ENCODE results near the gene FSTL1. TPM values are rescaled to one million over a fixed set of nuclear protein-coding genes. Genes with fewer than 3 reads are reported as not detected.

The FSTL1 gene
- total and polyA plus RNA-seq, 2 experiments from 2014 or later = 50.8 to 258 TPM

DNA sequence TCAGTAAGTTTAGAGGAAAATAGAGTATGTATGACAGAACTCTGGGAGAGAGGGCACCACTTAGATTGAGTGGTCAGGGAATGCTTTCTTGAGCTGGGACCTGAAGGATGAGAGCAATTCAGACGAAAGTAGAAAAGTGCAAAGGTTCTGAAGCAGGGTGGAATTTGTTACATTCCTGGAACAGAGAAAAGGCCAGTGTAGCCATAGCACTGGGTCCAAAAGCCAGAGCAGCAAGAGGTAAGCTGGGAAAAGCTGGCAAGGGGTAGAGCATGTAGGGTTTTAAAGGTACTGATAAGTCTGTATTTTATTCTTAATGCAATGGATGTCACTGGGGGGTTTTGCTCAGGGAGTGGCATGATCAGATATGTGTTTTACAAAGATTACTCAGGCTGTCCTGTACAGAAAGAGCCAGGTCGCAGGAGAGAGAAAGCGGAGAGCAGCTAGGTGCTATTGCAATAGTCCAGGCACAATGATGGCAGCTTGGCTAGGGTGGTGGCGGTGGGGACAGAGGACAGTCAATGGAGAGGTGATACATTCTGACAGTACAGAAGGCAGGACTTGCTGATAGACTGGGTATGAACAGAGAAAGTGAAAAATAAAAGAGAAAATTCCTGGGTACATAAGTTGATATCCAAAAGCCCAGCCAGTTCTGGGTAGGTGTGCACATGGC, 17.0 kb downstream of the FSTL1 start:
- Mint-ChIP-seq H3K4me3 (no peak overlapping the region), H3K27me3 (ENCODE audit: insufficient read depth, low read depth, poor library complexity) (peaks cover 1% of the 10 kb centered on the region), H3K27ac (peak overlapping the region; percentile 32), H3K9me3 (no peaks in the 10 kb centered on the region; the same call in 2 of the 3 replicates), H3K4me1 (peaks cover 65% of the 10 kb centered on the region), H3K36me3 (ENCODE audit: low read depth) (peaks cover 61% of the 10 kb centered on the region)
- Histone ChIP-seq H3K4me3 (no peak overlapping the region), H3K36me3 (ENCODE audit: insufficient read depth) (peaks cover 17% of the 10 kb centered on the region; the same call in 1 of the 2 replicates), H4K20me1 (replicated peaks; ENCODE audit: insufficient read depth) (peaks cover 7% of the 10 kb centered on the region), H3K9me2 (ENCODE audit: insufficient read depth) (no peaks in the 10 kb centered on the region), H3K4me2 (no peak overlapping the region), H3K27me3 (ENCODE audit: insufficient read depth) (no peaks in the 10 kb centered on the region), H3F3A (replicated peaks; ENCODE audit: low read depth) (no peaks in the 10 kb centered on the region), H3K79me2 (replicated peaks; ENCODE audit: insufficient read depth) (peaks cover 66% of the 10 kb centered on the region), H3K4me1 (ENCODE audit: insufficient read depth) (peaks cover 31% of the 10 kb centered on the region), H3K27ac (ENCODE audit: low read depth) (peak overlapping the region; percentile 35; the same call in 1 of the 2 replicates), H2AFZ (no peak overlapping the region)
- TF ChIP-seq EZH2 (IDR thresholded peaks at IDR 0.05; ENCODE audit: low read depth, unreplicated experiment) (no peak), POLR2AphosphoS5 (IDR thresholded peaks at IDR 0.05; ENCODE audit: low read depth) (no peak), STAT1 (IDR thresholded peaks at IDR 0.05; ENCODE audit: unreplicated experiment) (no peak), JUNB (IDR thresholded peaks at IDR 0.05; ENCODE audit: unreplicated experiment) (no peak), CREB1 (CRISPR knock-in tag; IDR thresholded peaks at IDR 0.05; ENCODE audit: low read depth) (no peak), ZNF331 (CRISPR knock-in tag; IDR thresholded peaks at IDR 0.05; ENCODE audit: low read depth) (no peak), NANOG (IDR thresholded peaks at IDR 0.05; ENCODE audit: borderline replicate concordance) (no peak), ZNF114 (CRISPR knock-in tag; IDR thresholded peaks at IDR 0.05) (no peak), EZH2phosphoT487 (IDR thresholded peaks at IDR 0.05; ENCODE audit: unreplicated experiment) (no peak)
- TF ChIP-seq, protein P1, sequence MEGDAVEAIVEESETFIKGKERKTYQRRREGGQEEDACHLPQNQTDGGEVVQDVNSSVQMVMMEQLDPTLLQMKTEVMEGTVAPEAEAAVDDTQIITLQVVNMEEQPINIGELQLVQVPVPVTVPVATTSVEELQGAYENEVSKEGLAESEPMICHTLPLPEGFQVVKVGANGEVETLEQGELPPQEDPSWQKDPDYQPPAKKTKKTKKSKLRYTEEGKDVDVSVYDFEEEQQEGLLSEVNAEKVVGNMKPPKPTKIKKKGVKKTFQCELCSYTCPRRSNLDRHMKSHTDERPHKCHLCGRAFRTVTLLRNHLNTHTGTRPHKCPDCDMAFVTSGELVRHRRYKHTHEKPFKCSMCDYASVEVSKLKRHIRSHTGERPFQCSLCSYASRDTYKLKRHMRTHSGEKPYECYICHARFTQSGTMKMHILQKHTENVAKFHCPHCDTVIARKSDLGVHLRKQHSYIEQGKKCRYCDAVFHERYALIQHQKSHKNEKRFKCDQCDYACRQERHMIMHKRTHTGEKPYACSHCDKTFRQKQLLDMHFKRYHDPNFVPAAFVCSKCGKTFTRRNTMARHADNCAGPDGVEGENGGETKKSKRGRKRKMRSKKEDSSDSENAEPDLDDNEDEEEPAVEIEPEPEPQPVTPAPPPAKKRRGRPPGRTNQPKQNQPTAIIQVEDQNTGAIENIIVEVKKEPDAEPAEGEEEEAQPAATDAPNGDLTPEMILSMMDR (conservative IDR thresholded peaks at IDR 0.05; ENCODE audit: low read depth in 2 of 2) = no peak
- TF ChIP-seq, protein P2, sequence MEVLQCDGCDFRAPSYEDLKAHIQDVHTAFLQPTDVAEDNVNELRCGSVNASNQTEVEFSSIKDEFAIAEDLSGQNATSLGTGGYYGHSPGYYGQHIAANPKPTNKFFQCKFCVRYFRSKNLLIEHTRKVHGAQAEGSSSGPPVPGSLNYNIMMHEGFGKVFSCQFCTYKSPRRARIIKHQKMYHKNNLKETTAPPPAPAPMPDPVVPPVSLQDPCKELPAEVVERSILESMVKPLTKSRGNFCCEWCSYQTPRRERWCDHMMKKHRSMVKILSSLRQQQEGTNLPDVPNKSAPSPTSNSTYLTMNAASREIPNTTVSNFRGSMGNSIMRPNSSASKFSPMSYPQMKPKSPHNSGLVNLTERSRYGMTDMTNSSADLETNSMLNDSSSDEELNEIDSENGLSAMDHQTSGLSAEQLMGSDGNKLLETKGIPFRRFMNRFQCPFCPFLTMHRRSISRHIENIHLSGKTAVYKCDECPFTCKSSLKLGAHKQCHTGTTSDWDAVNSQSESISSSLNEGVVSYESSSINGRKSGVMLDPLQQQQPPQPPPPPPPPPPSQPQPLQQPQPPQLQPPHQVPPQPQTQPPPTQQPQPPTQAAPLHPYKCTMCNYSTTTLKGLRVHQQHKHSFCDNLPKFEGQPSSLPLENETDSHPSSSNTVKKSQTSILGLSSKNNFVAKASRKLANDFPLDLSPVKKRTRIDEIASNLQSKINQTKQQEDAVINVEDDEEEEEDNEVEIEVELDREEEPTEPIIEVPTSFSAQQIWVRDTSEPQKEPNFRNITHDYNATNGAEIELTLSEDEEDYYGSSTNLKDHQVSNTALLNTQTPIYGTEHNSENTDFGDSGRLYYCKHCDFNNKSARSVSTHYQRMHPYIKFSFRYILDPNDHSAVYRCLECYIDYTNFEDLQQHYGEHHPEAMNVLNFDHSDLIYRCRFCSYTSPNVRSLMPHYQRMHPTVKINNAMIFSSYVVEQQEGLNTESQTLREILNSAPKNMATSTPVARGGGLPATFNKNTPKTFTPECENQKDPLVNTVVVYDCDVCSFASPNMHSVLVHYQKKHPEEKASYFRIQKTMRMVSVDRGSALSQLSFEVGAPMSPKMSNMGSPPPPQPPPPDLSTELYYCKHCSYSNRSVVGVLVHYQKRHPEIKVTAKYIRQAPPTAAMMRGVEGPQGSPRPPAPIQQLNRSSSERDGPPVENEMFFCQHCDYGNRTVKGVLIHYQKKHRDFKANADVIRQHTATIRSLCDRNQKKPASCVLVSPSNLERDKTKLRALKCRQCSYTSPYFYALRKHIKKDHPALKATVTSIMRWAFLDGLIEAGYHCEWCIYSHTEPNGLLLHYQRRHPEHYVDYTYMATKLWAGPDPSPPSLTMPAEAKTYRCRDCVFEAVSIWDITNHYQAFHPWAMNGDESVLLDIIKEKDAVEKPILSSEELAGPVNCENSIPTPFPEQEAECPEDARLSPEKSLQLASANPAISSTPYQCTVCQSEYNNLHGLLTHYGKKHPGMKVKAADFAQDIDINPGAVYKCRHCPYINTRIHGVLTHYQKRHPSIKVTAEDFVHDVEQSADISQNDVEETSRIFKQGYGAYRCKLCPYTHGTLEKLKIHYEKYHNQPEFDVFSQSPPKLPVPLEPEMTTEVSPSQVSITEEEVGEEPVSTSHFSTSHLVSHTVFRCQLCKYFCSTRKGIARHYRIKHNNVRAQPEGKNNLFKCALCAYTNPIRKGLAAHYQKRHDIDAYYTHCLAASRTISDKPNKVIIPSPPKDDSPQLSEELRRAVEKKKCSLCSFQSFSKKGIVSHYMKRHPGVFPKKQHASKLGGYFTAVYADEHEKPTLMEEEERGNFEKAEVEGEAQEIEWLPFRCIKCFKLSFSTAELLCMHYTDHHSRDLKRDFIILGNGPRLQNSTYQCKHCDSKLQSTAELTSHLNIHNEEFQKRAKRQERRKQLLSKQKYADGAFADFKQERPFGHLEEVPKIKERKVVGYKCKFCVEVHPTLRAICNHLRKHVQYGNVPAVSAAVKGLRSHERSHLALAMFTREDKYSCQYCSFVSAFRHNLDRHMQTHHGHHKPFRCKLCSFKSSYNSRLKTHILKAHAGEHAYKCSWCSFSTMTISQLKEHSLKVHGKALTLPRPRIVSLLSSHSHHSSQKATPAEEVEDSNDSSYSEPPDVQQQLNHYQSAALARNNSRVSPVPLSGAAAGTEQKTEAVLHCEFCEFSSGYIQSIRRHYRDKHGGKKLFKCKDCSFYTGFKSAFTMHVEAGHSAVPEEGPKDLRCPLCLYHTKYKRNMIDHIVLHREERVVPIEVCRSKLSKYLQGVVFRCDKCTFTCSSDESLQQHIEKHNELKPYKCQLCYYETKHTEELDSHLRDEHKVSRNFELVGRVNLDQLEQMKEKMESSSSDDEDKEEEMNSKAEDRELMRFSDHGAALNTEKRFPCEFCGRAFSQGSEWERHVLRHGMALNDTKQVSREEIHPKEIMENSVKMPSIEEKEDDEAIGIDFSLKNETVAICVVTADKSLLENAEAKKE (CRISPR knock-in tag; IDR thresholded peaks at IDR 0.05) = no peak
- TF ChIP-seq, protein P3, sequence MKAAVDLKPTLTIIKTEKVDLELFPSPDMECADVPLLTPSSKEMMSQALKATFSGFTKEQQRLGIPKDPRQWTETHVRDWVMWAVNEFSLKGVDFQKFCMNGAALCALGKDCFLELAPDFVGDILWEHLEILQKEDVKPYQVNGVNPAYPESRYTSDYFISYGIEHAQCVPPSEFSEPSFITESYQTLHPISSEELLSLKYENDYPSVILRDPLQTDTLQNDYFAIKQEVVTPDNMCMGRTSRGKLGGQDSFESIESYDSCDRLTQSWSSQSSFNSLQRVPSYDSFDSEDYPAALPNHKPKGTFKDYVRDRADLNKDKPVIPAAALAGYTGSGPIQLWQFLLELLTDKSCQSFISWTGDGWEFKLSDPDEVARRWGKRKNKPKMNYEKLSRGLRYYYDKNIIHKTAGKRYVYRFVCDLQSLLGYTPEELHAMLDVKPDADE (IDR thresholded peaks at IDR 0.05) = no peak
- TF ChIP-seq, protein P4, sequence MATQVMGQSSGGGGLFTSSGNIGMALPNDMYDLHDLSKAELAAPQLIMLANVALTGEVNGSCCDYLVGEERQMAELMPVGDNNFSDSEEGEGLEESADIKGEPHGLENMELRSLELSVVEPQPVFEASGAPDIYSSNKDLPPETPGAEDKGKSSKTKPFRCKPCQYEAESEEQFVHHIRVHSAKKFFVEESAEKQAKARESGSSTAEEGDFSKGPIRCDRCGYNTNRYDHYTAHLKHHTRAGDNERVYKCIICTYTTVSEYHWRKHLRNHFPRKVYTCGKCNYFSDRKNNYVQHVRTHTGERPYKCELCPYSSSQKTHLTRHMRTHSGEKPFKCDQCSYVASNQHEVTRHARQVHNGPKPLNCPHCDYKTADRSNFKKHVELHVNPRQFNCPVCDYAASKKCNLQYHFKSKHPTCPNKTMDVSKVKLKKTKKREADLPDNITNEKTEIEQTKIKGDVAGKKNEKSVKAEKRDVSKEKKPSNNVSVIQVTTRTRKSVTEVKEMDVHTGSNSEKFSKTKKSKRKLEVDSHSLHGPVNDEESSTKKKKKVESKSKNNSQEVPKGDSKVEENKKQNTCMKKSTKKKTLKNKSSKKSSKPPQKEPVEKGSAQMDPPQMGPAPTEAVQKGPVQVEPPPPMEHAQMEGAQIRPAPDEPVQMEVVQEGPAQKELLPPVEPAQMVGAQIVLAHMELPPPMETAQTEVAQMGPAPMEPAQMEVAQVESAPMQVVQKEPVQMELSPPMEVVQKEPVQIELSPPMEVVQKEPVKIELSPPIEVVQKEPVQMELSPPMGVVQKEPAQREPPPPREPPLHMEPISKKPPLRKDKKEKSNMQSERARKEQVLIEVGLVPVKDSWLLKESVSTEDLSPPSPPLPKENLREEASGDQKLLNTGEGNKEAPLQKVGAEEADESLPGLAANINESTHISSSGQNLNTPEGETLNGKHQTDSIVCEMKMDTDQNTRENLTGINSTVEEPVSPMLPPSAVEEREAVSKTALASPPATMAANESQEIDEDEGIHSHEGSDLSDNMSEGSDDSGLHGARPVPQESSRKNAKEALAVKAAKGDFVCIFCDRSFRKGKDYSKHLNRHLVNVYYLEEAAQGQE (IDR thresholded peaks at IDR 0.05; ENCODE audit: unreplicated experiment) = no peak
- ATAC-seq (no peak), DNase-seq (ENCODE audit: low spot score) (no peak)

All from GM23338 (cell line).